Measurements from ENCODE around the gene PLAU. TPM values are rescaled to one million over a fixed set of nuclear protein-coding genes. Genes with fewer than 3 reads are reported as not detected.

PLAU gene
- total and polyA plus RNA-seq, 9 of the 15 experiments (the other 6 are each of a cell fraction or from before 2014, with no cell fraction given) = 2.1 to 16.9 (median 3.3) TPM

DNA sequence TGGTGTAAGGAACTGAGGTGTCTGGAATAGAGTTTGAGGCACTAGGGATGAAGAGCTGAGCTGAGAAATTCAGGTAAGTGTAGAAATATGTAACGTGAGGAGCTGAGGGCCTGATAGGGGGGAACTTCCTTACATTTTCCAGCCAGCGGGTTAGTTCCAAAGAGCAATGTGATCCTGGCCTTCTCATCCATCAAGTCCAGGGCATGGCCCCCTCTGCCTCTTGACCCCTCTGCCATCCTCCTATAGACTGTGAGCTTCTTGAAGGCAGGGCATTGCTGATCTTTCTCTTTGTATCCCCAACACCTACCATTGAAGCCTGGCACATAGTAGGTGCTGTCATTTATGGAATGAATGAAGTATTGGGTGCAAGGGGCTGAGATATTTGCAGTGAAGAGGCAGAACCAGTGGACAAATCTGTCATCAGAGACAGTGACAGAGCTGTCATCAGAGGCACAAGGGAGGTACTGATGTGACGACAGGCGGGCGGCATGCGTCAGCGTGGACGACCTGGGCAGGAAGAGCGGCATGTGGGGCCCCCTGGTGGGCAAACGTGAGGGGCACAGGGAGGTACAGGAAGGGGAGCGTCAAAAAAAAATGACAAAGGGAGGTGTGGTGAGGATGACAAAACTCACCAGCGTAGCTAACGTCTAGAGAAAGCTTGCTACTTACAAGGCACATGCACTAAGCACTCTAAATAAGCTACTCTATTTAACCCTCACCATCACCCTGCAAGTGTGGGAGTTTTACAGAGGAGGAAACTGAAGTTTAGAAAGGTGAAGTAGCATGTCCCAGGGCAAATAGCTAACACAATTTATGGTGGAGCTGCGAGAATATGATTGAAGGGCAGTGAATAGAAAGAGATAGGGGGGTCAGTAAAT lies 31.4 kb upstream of the PLAU start (continued):
- TF ChIP-seq BRCA1 (IDR thresholded peaks at IDR 0.05) (no peak), BRCA1 (CRISPR knock-in tag; IDR thresholded peaks at IDR 0.05) (no peak), FOXJ2 (tag; IDR thresholded peaks at IDR 0.05) (no peak), ZNF133 (CRISPR knock-in tag; IDR thresholded peaks at IDR 0.05) (no peak), SAFB (IDR thresholded peaks at IDR 0.05; ENCODE audit: borderline replicate concordance, low read depth, low read length) (no peak), DIDO1 (tag; IDR thresholded peaks at IDR 0.05; ENCODE audit: low read depth) (no peak), PURB (CRISPR knock-in tag; IDR thresholded peaks at IDR 0.05; ENCODE audit: low read depth) (no peak), ELF2 (CRISPR knock-in tag; IDR thresholded peaks at IDR 0.05) (no peak; the same call in 1 of the 2 replicates), SUPT5H (IDR thresholded peaks at IDR 0.05) (no peak), SLC30A9 (CRISPR knock-in tag; IDR thresholded peaks at IDR 0.05) (no peak), NFIC (IDR thresholded peaks at IDR 0.05) (peak; percentile 40; the same call in 1 of the 2 replicates), SMC3 (conservative IDR thresholded peaks at IDR 0.05; ENCODE audit: insufficient read depth, low read depth, low read length) (peak; percentile 99), ZC3H11A (IDR thresholded peaks at IDR 0.05; ENCODE audit: low read depth, low read length) (no peak; the same call in 1 of the 2 replicates), MYBL2 (IDR thresholded peaks at IDR 0.05; ENCODE audit: low read depth) (no peak), MYBL2 (CRISPR knock-in tag; IDR thresholded peaks at IDR 0.05; ENCODE audit: borderline replicate concordance) (no peak), NR4A1 (CRISPR knock-in tag; IDR thresholded peaks at IDR 0.05) (no peak), NR4A1 (tag; IDR thresholded peaks at IDR 0.05) (no peak), TAL1 (IDR thresholded peaks at IDR 0.05) (no peak), ZEB2 (IDR thresholded peaks at IDR 0.05) (peak; percentile 73; the same call in 1 of the 2 replicates), NR3C1 (CRISPR knock-in tag; IDR thresholded peaks at IDR 0.05) (no peak), ZKSCAN8 (CRISPR knock-in tag; IDR thresholded peaks at IDR 0.05) (0 out of 2 replicates have a peak, but pooled peaks have one; percentile 36), CBX8 (IDR thresholded peaks at IDR 0.05; ENCODE audit: borderline replicate concordance, extremely low read depth, low read depth, low read length, poor library complexity, severe bottlenecking) (no peak), MYNN (IDR thresholded peaks at IDR 0.05) (peak; percentile 59; the same call in 1 of the 2 replicates), MYNN (CRISPR knock-in tag; IDR thresholded peaks at IDR 0.05) (no peak), MEF2A (IDR thresholded peaks at IDR 0.05; ENCODE audit: control insufficient read depth, low read depth, low read length) (no peak)
- TF ChIP-seq, protein P1, sequence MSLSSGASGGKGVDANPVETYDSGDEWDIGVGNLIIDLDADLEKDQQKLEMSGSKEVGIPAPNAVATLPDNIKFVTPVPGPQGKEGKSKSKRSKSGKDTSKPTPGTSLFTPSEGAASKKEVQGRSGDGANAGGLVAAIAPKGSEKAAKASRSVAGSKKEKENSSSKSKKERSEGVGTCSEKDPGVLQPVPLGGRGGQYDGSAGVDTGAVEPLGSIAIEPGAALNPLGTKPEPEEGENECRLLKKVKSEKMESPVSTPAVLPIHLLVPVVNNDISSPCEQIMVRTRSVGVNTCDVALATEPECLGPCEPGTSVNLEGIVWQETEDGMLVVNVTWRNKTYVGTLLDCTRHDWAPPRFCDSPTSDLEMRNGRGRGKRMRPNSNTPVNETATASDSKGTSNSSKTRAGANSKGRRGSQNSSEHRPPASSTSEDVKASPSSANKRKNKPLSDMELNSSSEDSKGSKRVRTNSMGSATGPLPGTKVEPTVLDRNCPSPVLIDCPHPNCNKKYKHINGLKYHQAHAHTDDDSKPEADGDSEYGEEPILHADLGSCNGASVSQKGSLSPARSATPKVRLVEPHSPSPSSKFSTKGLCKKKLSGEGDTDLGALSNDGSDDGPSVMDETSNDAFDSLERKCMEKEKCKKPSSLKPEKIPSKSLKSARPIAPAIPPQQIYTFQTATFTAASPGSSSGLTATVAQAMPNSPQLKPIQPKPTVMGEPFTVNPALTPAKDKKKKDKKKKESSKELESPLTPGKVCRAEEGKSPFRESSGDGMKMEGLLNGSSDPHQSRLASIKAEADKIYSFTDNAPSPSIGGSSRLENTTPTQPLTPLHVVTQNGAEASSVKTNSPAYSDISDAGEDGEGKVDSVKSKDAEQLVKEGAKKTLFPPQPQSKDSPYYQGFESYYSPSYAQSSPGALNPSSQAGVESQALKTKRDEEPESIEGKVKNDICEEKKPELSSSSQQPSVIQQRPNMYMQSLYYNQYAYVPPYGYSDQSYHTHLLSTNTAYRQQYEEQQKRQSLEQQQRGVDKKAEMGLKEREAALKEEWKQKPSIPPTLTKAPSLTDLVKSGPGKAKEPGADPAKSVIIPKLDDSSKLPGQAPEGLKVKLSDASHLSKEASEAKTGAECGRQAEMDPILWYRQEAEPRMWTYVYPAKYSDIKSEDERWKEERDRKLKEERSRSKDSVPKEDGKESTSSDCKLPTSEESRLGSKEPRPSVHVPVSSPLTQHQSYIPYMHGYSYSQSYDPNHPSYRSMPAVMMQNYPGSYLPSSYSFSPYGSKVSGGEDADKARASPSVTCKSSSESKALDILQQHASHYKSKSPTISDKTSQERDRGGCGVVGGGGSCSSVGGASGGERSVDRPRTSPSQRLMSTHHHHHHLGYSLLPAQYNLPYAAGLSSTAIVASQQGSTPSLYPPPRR (CRISPR knock-in tag; IDR thresholded peaks at IDR 0.05; ENCODE audit: borderline replicate concordance) = 0 out of 2 replicates have a peak, but pooled peaks have one; percentile 34

Data from K562 (cell line).